Liver (tissue), 9 donors: ENCODE data around the gene PARVG. TPM values are rescaled to one million over a fixed set of nuclear protein-coding genes. Genes with fewer than 3 reads are reported as not detected.

Experiments
- DNase-seq: peaks from one replicate; pipeline ENCODE4 v3.0.0-alpha.2; 2017; ENCODE audit warnings: low spot score
- H3K27ac ChIP-seq, 2 donors: one replicate each; pipeline ENCODE4 v1.7.0; 2013; ENCODE audit warnings: inconsistent platforms in 2 of 2, low read length in 2 of 2, control low read depth in 1 of 2, low read depth in 1 of 2, mild to moderate bottlenecking in 1 of 2
- H3K27me3 ChIP-seq, 4 donors: one replicate each; pipeline versions ENCODE4 v1.6.1 to v1.7.0; 2013; ENCODE audit warnings: low read length in 3 of 4, inconsistent platforms in 1 of 4, mild to moderate bottlenecking in 1 of 4, moderate library complexity in 1 of 4; ENCODE audit not compliant: control insufficient read depth in 4 of 4, insufficient read depth in 4 of 4
- H3K36me3 ChIP-seq, 4 donors: one replicate each; pipeline versions ENCODE4 v1.6.1 to v1.7.0; 2013; ENCODE audit warnings: low read length in 3 of 4, mild to moderate bottlenecking in 3 of 4, low read depth in 1 of 4, moderate library complexity in 1 of 4; ENCODE audit not compliant: control insufficient read depth in 4 of 4, insufficient read depth in 3 of 4
- H3K4me1 ChIP-seq, 4 donors: one replicate each; pipeline versions ENCODE4 v1.6.1 to v1.7.0; 2013; ENCODE audit warnings: low read length in 3 of 4, mild to moderate bottlenecking in 3 of 4, moderate library complexity in 1 of 4; ENCODE audit not compliant: control insufficient read depth in 4 of 4, insufficient read depth in 4 of 4
- H3K4me3 ChIP-seq, 3 donors: one replicate each; pipeline versions ENCODE4 v1.6.1 to v1.7.0; 2013; ENCODE audit warnings: low read length in 3 of 3, control low read depth in 1 of 3, low read depth in 1 of 3, mild to moderate bottlenecking in 1 of 3
- H3K9ac ChIP-seq, 2 donors: one replicate each; pipeline ENCODE4 v1.7.0; 2013; ENCODE audit warnings: low read length in 2 of 2, mild to moderate bottlenecking in 2 of 2, moderate library complexity in 2 of 2, control low read depth in 1 of 2, low read depth in 1 of 2
- H3K9me3 ChIP-seq, 4 donors: one replicate each; pipeline versions ENCODE4 v1.6.1 to v1.7.0; 2013; ENCODE audit warnings: low read length in 3 of 4; ENCODE audit not compliant: control insufficient read depth in 4 of 4
- ATF3 ChIP-seq: IDR thresholded peaks from 2 replicates; pipeline ENCODE4 v1.6.1; 2016; ENCODE audit warnings: antibody characterized with exemption
- EGR1 ChIP-seq, 2 donors: IDR thresholded peaks; 2 replicates each; pipeline ENCODE4 v1.6.1; 2016 to 2018; ENCODE audit warnings: antibody characterized with exemption in 2 of 2, low read depth in 2 of 2
- FOXA1 ChIP-seq: IDR thresholded peaks from 2 replicates; pipeline ENCODE4 v1.6.1; 2016; ENCODE audit warnings: antibody characterized with exemption
- FOXA2 ChIP-seq: IDR thresholded peaks from 2 replicates; pipeline ENCODE4 v1.6.1; 2016; ENCODE audit warnings: antibody characterized with exemption
- GABPA ChIP-seq, 2 donors: IDR thresholded peaks in 1 of 2; conservative IDR thresholded peaks in 1 of 2; 2 replicates each; pipeline ENCODE4 v1.6.1; 2016; ENCODE audit warnings: antibody characterized with exemption in 2 of 2, mild to moderate bottlenecking in 1 of 2, moderate library complexity in 1 of 2
- HNF4A ChIP-seq, 2 donors: conservative IDR thresholded peaks; 2 replicates each; pipeline ENCODE4 v1.6.1; 2016; ENCODE audit warnings: antibody characterized with exemption in 2 of 2, mild to moderate bottlenecking in 2 of 2
- HNF4G ChIP-seq: IDR thresholded peaks from 2 replicates; pipeline ENCODE4 v1.6.1; 2016; ENCODE audit warnings: antibody characterized with exemption
- JUND ChIP-seq, 2 donors: IDR thresholded peaks; 2 replicates each; pipeline ENCODE4 v1.6.1; 2016; ENCODE audit warnings: antibody characterized with exemption in 2 of 2
- NR2F2 ChIP-seq: IDR thresholded peaks from 2 replicates; pipeline ENCODE4 v1.6.1; 2016; ENCODE audit warnings: antibody characterized with exemption
- RAD21 ChIP-seq, 2 donors: IDR thresholded peaks; 2 replicates each; pipeline ENCODE4 v1.6.1; 2016; ENCODE audit warnings: antibody characterized with exemption in 2 of 2, mild to moderate bottlenecking in 2 of 2
- RXRA ChIP-seq, 2 donors: IDR thresholded peaks; 2 replicates each; pipeline ENCODE4 v1.6.1; 2017 to 2018; ENCODE audit warnings: antibody characterized with exemption in 2 of 2, mild to moderate bottlenecking in 1 of 2
- SP1 ChIP-seq: IDR thresholded peaks from 2 replicates; pipeline ENCODE4 v1.6.1; 2018; ENCODE audit warnings: antibody characterized with exemption, mild to moderate bottlenecking
- TAF1 ChIP-seq: conservative IDR thresholded peaks from 2 replicates; pipeline ENCODE4 v1.6.1; 2016; ENCODE audit warnings: antibody characterized with exemption, mild to moderate bottlenecking
- YY1 ChIP-seq: IDR thresholded peaks from 2 replicates; pipeline ENCODE4 v1.6.1; 2016; ENCODE audit warnings: antibody characterized with exemption, mild to moderate bottlenecking
- ZBTB33 ChIP-seq: IDR thresholded peaks from 2 replicates; pipeline ENCODE4 v1.6.1; 2016; ENCODE audit warnings: antibody characterized with exemption
- WGBS: extraction: QIAGEN DNeasy Blood & Tissue Kit; methylation state at CpG from one replicate; pipeline ENCODE4 v1.1.7; 2013; 5-methylcytosine and 5-hydroxymethylcytosine counted together
- polyA plus RNA-seq, 2 donors: library from polyadenylated mRNA; stranded (reverse) in 1 of 2; unstranded in 1 of 2; fragments of 200-250 nt in 1 of 2; fragments of >200 nt in 1 of 2; fragmentation: Nextera tagmentation in 1 of 2; extraction: Ambion mirVana in 1 of 2; gene quantifications; one replicate each; pipeline versions ENCODE4 v1.2.1 to v1.2.3, GENCODE V29; 2013 to 2015
- total RNA-seq, 2 donors: library from RNA; depleted of rRNA; stranded (reverse); fragments of >200 nt; gene quantifications; one replicate each; pipeline ENCODE4 v1.2.3, GENCODE V29; 2014
- TF ChIP-seq, protein P1 (sequence below): fragments of 150-350 bp; IDR thresholded peaks from 2 replicates; pipeline ENCODE4 v1.5.1; 2017; ENCODE audit warnings: improper control_type of control experiment, low read depth, low read length; ENCODE audit not compliant: missing input control
- TF ChIP-seq, protein P2 (sequence below): IDR thresholded peaks from 2 replicates; pipeline ENCODE4 v1.6.1; 2016; ENCODE audit warnings: antibody characterized with exemption, mild to moderate bottlenecking
- TF ChIP-seq, protein P3 (sequence below): IDR thresholded peaks from 2 replicates; pipeline ENCODE4 v1.6.1; 2016; ENCODE audit warnings: antibody characterized with exemption
- donor health status: healthy.
- donor health status: healthy.
- donor health status: healthy.
- donor health status: healthy.
- donor health status: healthy.

PARVG gene
- total and polyA plus RNA-seq, 4 donors, result 4.0 to 12.1 (median 6.6) TPM

- TF ChIP-seq, protein P1, sequence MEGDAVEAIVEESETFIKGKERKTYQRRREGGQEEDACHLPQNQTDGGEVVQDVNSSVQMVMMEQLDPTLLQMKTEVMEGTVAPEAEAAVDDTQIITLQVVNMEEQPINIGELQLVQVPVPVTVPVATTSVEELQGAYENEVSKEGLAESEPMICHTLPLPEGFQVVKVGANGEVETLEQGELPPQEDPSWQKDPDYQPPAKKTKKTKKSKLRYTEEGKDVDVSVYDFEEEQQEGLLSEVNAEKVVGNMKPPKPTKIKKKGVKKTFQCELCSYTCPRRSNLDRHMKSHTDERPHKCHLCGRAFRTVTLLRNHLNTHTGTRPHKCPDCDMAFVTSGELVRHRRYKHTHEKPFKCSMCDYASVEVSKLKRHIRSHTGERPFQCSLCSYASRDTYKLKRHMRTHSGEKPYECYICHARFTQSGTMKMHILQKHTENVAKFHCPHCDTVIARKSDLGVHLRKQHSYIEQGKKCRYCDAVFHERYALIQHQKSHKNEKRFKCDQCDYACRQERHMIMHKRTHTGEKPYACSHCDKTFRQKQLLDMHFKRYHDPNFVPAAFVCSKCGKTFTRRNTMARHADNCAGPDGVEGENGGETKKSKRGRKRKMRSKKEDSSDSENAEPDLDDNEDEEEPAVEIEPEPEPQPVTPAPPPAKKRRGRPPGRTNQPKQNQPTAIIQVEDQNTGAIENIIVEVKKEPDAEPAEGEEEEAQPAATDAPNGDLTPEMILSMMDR, result no peak
- TF ChIP-seq EGR1 (IDR thresholded peaks at IDR 0.05; ENCODE audit: low read depth in 2 of 2), result no peak
Measured at GRCh38 chr22:44200451-44200850, 19.7 kb downstream of the PARVG start (continued).

DNA sequence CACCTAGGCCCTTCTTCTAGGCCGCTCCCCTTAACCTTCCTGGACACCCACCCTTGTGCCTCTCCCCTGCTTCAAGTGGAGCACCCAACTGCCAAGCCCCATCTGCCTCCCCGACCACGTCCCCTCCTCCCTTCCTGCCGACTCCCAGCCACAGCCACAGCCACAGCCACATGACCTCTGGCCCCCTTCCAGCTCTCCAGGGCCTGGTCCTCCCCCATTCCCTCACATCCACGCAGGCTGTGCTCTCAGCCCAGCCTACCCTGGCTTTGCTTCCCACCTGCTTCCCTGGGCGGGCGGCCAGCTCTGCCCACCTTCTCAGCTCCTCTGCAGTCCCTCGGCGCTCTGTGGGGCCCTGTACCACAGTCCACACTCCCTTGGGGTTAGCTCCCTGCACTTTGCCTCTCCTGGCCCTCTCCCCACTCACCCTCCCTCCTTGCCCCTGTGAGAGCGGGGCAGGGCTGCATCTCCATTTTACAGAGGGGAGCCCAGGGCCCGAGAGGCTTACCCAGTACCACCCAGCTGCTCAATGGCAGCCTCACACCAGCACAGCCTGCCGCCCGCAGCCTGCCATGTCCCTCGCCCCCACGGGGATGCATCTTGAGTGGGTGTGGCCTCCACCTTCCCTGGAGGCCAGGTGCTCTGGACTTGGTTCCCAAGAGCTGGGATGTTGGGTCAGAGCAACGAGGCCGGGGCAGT, 20.3 kb downstream of the PARVG start:
- no peaks in the 10 kb centered on the region for H3K4me1 ChIP-seq
- H3K27me3 ChIP-seq, result no peaks in the 10 kb centered on the region
- 75% methylated on average over 17 of the region's 17 CpGs for WGBS
- no peaks in the 10 kb centered on the region for H3K9me3 ChIP-seq
- no peak overlapping the region for H3K27ac ChIP-seq
- H3K36me3 ChIP-seq, result peaks cover 0 to 2% (median 0%) of the 10 kb centered on the region in 4 donors
- DNase-seq, result no peak
- TF ChIP-seq GABPA (IDR thresholded peaks at IDR 0.05 in 1 of 2, conservative IDR thresholded peaks at IDR 0.05 in 1 of 2), result no peak
- TF ChIP-seq, protein P2, sequence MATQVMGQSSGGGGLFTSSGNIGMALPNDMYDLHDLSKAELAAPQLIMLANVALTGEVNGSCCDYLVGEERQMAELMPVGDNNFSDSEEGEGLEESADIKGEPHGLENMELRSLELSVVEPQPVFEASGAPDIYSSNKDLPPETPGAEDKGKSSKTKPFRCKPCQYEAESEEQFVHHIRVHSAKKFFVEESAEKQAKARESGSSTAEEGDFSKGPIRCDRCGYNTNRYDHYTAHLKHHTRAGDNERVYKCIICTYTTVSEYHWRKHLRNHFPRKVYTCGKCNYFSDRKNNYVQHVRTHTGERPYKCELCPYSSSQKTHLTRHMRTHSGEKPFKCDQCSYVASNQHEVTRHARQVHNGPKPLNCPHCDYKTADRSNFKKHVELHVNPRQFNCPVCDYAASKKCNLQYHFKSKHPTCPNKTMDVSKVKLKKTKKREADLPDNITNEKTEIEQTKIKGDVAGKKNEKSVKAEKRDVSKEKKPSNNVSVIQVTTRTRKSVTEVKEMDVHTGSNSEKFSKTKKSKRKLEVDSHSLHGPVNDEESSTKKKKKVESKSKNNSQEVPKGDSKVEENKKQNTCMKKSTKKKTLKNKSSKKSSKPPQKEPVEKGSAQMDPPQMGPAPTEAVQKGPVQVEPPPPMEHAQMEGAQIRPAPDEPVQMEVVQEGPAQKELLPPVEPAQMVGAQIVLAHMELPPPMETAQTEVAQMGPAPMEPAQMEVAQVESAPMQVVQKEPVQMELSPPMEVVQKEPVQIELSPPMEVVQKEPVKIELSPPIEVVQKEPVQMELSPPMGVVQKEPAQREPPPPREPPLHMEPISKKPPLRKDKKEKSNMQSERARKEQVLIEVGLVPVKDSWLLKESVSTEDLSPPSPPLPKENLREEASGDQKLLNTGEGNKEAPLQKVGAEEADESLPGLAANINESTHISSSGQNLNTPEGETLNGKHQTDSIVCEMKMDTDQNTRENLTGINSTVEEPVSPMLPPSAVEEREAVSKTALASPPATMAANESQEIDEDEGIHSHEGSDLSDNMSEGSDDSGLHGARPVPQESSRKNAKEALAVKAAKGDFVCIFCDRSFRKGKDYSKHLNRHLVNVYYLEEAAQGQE, result no peak
- no peak for TF ChIP-seq FOXA2
- TF ChIP-seq NR2F2, result no peak
- TF ChIP-seq YY1, result no peak
- no peak for TF ChIP-seq HNF4A (conservative IDR thresholded peaks at IDR 0.05)
- TF ChIP-seq, protein P1, result no peak
- TF ChIP-seq, protein P3, sequence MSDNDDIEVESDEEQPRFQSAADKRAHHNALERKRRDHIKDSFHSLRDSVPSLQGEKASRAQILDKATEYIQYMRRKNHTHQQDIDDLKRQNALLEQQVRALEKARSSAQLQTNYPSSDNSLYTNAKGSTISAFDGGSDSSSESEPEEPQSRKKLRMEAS, result no peak
- TF ChIP-seq HNF4G, result no peak
- no peak for TF ChIP-seq TAF1
- no peak for TF ChIP-seq SP1
- no peak for TF ChIP-seq RAD21 (IDR thresholded peaks at IDR 0.05)
- no peak for TF ChIP-seq EGR1 (IDR thresholded peaks at IDR 0.05; ENCODE audit: low read depth in 2 of 2)
- TF ChIP-seq JUND (IDR thresholded peaks at IDR 0.05), result no peak
- no peak for TF ChIP-seq RXRA (IDR thresholded peaks at IDR 0.05)
- no peak for TF ChIP-seq FOXA1
- no peak for TF ChIP-seq ATF3
- no peak for TF ChIP-seq ZBTB33
- no peak overlapping the region for H3K4me3 ChIP-seq
- no peak overlapping the region for H3K9ac ChIP-seq
